ENCODE results near the gene ITPRID2.
A peak's percentile ranks its signal among the peaks of the same experiment; 100 is the strongest.
"Not testable (repeated sequence)": the region's sequence is repeated elsewhere in the genome, so short reads cannot be mapped to it uniquely, and the experiment has no call there.

Gene ITPRID2

DNA sequence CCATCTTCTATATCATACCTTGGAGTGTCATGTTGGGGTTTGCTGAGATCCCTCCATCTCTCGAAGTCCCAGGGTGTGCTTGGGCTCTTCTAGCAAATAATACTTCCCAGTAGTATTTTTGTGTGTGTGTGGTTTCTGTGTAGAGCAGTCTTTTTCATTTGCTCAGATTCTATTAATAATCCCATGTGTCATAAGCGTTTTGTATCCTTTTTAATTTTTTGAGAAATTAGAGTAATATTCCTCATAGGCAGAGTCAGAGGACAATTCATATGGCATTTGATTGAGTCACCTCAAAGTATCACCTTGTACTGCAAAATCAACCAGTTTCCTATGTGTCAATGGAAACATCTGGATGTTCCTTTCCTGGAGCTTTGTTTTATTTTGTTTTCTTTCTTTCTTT, 56.7 kb downstream of the ITPRID2 start:
- no peak overlapping the region for H3K4me3 ChIP-seq (ENCODE audit: low read depth, low read length)
- no peak for TF ChIP-seq CTCF (IDR thresholded peaks at IDR 0.05; ENCODE audit: borderline replicate concordance, insufficient read depth, low read depth, low read length)

- no peak for TF ChIP-seq CTCF (IDR thresholded peaks at IDR 0.05; ENCODE audit: borderline replicate concordance, insufficient read depth, low read depth, low read length)
- no peak overlapping the region for H3K4me3 ChIP-seq (ENCODE audit: low read depth, low read length)
Observed at GRCh38 chr2:181949047-181949446, 57.5 kb downstream of the ITPRID2 start.

- no peak overlapping the region for H3K4me3 ChIP-seq (ENCODE audit: low read depth, low read length)
- TF ChIP-seq CTCF (IDR thresholded peaks at IDR 0.05; ENCODE audit: borderline replicate concordance, insufficient read depth, low read depth, low read length), result no peak
Observed at GRCh38 chr2:181952404-181953226, 61.1 kb downstream of the ITPRID2 start.

DNA sequence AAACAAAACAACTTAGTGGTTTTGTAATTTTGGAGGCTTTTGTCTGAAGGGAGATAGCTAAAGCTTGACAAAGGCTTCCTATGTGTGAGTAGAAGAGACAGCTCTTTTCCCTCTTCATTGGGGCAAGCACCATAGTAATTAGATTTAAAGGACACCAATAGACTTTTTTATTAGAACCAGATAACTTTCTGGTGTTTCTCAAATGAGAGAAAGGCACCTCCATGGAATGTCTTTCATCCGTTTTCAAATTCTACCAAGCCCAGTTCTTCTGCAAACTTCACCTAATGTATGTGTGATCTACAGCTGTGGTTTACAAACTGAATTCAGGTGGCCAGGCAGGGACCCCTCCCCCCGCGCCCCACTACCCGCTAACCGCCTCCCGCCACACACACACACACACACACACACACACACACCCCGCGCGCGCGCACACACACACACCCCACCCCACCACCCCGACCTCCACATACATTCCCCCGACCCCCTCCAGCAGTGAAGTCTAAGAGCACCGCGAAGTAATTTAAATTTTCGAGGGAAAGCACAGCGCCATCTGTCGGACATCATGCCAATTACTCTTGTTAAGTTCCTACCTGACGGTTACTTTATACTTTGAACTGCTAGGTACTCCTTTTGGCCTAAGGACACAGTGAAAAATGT, 62.5 kb downstream of the ITPRID2 start:
- no peak overlapping the region for H3K4me3 ChIP-seq (ENCODE audit: low read depth, low read length)
- TF ChIP-seq CTCF (IDR thresholded peaks at IDR 0.05; ENCODE audit: borderline replicate concordance, insufficient read depth, low read depth, low read length), result peak; percentile 65

GRCh38 chr2:181954538-181954883, 63.0 kb downstream of the ITPRID2 start:
- H3K4me3 ChIP-seq (ENCODE audit: low read depth, low read length), result no peak overlapping the region
- TF ChIP-seq CTCF (IDR thresholded peaks at IDR 0.05; ENCODE audit: borderline replicate concordance, insufficient read depth, low read depth, low read length), result no peak

- TF ChIP-seq CTCF (IDR thresholded peaks at IDR 0.05; ENCODE audit: borderline replicate concordance, insufficient read depth, low read depth, low read length), result no peak
- H3K4me3 ChIP-seq (ENCODE audit: low read depth, low read length), result no peak overlapping the region
Observed at GRCh38 chr2:181955010-181955409, 63.5 kb downstream of the ITPRID2 start.

- H3K4me3 ChIP-seq (ENCODE audit: low read depth, low read length), result not testable (repeated sequence)
Observed at GRCh38 chr2:181955866-181956265, 64.3 kb downstream of the ITPRID2 start.
